ENCODE results near the gene ATL1.

DNA sequence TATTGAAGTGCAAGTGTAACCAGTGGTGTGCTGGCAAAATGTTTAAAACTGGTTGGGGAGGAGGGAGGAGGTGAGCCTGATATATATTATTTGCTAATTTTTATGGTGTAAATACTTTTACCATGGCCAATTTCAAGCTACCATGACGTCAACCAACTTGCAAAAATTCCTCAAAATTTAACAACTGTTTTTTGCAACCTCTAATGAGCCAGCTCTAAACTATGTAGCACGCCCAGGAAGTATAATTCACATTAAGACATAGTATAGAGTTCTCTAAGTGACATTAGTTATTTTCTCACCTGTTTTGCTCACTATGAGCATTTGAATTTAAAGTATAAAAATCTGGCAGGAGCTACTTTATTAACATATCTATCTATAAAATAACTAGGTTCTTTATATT is 41.4 kb downstream of the ATL1 start:
- TF ChIP-seq POLR2A (IDR thresholded peaks at IDR 0.05; ENCODE audit: low read length) = no peak
- no peak for TF ChIP-seq GATA1 (IDR thresholded peaks at IDR 0.05; ENCODE audit: low read depth, low read length)
